ENCODE data around the gene AEBP2.
"Not testable (repeated sequence)": the region's sequence is repeated elsewhere in the genome, so short reads cannot be mapped to it uniquely, and the experiment has no call there.

AEBP2 gene

DNA sequence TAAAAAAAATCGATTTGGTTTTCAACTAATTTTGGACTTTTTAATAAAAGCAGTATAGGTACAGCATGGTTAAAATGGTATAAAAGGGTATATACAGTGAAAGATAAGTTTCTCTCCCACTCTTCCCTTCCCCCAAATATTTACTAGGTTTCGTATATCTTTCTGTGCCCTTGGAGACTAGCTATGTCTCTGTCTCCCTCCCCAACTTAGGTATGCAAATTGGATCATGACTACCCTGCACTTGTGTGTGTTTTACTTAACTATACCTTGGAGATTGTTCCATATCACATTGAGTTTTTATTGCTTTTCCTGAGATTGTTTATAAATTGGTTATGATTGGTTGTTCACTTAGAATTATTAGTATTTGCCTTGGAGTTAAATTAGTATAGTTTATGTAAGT is 19.4 kb downstream of the AEBP2 start:
- no peak for DNase-seq

GRCh38 chr12:19461999-19462398 is 22.7 kb downstream of the AEBP2 start:
- DNase-seq: no peak

- no peak for DNase-seq
Observed at GRCh38 chr12:19462406-19462805, 23.1 kb downstream of the AEBP2 start.

GRCh38 chr12:19464192-19464580 is 24.9 kb downstream of the AEBP2 start:
- no peak for DNase-seq

- DNase-seq: no peak
Observed at GRCh38 chr12:19465711-19466110, 26.4 kb downstream of the AEBP2 start.

DNA sequence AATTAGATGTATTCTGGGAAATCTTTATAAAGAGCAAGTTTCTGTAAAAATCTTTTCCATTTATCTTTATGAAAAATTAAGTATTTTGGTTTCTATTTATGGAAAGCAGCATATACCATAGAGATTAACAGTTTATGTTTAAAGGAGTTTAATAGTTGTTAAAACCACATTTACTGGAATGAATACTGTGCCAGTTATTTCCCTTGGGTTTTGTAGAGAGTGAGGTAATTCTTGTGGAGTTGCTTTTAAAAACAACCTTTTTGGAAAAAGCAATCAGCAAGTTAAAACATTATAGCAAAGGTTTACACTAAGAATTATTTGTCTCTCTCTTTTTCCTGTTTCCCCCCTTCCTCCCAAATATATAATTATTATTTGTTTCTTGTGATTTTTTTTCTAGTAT is 34.9 kb downstream of the AEBP2 start:
- DNase-seq: no peak

DNA sequence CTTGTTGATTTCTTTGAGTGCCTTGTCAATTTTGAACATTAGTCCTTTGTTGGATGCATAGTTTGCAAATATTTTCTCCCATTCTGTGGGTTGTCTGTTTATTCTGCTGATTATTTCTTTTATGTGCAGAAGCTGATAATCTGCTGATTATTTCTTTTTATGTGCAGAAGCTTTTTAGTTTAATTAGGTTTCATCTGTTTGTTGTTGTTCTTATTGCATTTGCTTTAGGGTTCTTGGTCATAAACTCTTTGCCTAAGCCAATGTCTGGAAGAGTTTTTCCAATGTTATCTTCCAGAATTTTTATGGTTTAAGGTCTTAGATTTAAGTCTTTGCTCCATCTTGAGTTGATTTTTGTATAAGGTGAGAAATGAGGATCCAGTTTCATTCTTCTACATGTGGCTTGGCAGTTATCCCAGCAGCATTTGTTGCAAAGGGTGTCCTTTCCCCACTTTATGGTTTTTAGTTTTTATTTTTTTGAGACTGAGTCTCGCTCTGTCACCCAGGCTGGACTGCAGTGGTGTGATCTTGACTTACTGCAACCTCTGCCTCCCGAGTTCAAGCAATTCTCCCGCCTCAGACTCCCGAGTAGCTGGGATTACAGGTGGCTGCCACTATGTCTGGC is 36.7 kb downstream of the AEBP2 start:
- DNase-seq: not testable (repeated sequence)

DNA sequence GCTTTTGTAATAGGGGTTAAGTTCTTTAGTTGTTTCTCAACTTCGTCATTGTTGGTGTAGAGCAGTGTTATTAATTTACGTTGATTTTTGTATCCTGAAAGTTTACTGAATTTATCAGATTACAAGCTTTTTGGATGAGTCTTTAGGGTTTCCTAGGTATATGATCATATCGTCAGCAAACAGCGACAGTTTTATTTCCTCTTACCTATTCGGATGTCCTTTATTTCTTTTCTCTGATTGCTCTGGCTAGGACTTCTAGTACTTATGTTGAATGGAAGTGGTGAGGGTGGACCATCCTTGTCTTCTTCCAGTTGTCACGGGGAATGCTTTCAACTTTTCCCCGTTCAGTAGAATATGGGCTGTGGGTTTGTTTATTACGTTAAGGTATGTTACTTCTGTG is 37.8 kb downstream of the AEBP2 start:
- DNase-seq: no peak

DNA sequence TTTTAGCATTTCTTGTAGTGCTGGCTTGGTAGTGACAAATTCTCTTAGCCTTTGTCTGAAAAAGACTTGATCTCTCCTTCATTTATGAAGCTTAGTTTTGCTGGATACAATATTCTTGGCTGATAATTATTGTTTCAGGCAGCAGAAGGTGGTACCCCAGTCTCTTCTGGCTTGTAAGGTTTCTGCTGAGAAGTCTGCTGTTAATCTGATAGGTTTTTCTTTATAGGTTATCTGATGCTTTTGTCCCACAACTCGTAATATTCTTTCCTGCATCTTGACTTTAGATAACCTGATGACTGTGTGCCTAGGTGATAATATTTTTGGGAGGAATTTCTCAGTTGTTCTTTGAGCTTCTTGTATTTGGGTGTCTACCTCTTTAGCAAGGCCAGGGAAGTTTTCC is 41.2 kb downstream of the AEBP2 start:
- no peak for DNase-seq

DNA sequence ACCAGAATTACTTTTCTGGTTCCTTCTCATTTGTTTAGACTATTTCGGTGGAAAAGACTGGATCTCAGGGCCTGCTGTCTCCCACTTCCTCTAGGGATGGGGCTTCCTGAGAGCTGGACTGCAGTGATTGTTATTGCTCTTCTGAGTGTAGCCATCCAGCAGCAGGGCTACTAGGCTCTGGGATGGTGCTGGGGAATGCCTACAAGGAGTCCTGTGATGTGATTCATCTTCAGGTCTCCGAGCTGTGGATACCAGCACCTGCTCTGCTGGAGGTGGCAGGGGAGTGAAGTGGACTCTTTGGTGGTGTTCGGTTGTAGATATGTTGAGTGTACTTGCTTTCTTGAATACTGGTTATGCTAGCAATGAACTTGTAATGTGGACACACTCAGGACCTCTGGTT is 42.7 kb downstream of the AEBP2 start:
- no peak for DNase-seq

DNA sequence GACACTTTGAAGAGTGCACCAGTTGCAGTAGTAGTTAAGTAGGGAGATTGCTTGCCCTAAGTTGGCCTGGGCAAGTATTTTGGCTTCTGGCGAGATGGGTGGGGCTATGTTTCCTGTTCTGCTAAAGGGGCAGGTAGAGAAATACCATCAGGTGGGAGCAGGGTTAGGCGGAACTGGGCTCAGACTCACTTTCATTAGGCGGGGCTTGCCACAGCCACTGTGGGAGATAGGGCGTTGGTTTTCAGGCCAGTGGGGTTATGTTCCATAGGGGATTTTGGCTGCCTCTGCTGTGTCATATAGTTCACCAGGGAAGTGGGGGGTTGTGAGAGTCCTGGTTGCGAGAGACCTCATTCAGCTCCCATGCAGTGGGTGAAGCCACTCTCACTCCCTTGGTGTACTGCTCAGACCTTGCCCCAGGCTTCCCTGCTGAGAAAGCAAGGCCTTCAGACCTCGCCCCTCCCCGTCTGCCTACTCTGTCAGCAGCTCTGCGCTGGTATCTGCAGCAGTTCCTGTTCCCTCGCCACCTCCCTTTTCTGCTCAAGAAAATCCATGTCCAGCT is 43.3 kb downstream of the AEBP2 start:
- DNase-seq: no peak

DNA sequence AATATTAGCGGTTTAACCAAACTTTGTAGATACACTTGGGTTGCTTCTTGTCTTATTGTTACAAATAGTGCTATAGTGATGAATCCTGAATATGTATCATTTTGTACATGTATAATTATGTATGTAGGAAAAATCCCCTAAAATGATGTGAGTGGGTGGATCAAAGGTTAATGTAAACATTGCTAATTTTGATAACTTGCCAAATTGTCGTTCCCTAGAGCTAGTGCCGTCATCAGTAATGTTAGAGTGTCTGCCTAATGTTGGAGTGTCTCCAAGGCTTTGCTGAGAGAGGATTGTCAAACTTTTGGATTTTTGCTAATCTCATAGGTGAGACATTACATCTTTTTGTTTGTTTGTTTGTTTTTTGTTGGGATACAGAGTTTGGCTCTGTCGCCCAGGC is 44.4 kb downstream of the AEBP2 start:
- no peak for DNase-seq

- DNase-seq: no peak
Observed at GRCh38 chr12:19484738-19485137, 45.4 kb downstream of the AEBP2 start.

DNA sequence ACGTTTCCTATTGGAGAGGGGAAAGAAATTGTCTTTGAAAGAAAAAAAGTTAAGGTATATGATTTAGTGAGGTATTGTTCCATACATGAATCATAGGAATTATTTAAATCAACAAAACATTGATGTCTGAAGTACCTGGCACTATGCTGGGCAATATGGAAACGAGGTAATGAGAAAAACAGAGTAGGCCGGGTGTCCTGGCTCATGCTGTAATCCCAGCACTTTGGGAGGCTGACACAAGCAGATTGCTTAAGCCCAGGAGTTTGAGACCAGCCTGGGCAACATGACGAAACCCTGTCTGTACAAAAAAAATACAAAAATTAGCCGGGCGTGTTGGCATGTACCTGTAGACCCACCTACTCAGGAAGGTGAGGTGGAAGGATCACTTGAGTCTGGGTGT is 45.9 kb downstream of the AEBP2 start:
- DNase-seq: no peak

GRCh38 chr12:19489168-19489567 is 49.9 kb downstream of the AEBP2 start:
- no peak for DNase-seq

GRCh38 chr12:19490908-19491307 is 51.6 kb downstream of the AEBP2 start:
- no peak for DNase-seq

GRCh38 chr12:19491863-19492262 is 52.6 kb downstream of the AEBP2 start:
- DNase-seq: no peak

DNA sequence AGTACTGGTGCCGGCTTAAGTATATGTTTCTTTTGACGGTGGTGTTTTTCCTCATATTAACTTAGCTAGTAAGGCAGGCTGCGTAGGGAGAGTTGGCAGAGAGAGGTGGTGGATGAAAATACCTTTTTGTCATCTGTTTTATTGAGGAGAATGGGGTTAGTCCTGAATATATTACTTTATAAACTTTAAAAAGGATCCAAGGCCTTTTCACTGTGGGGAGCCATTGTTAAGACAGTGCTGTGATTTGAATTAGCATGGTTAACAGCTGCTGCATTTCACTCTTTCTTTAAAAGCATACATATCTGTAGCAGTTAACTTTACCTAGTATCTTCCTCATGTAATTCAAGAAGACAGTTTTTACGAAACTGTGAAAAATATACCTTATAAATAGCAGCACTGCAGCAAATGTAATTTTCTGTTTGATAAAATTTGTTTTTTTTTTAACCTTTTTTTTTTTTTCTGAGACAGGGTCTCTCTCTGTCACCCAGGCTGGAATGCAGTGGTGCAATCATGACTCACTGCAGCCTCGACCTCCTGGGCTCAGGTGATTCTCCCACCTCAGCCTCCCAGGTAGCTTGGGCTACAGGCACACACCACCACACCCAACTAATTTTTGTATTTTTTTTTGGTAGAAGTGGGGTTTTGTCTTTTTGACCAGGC is 57.1 kb downstream of the AEBP2 start:
- DNase-seq: no peak

- no peak for DNase-seq
Observed at GRCh38 chr12:19498099-19498498, 58.8 kb downstream of the AEBP2 start.

GRCh38 chr12:19499030-19499429 is 59.7 kb downstream of the AEBP2 start:
- no peak for DNase-seq

DNA sequence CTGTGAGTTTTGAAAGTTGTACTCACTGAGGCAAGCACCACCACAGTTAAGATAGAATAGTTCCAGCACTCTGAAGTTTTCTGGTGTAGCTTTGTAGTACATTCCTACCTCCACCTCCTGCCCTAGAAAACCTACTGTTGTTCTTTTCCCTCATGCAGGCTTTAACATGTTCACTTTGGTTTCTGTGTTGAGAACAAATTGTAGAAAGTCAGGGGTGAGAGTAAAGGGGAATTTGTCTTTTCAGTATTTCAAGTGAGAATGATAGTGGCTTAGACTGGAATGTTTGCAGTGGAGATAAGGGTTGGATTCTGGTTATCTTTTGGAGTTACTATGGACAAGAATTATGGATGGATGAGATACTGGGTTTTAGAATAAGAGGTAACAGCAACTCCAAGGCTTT is 67.2 kb downstream of the AEBP2 start:
- DNase-seq: no peak

DNA sequence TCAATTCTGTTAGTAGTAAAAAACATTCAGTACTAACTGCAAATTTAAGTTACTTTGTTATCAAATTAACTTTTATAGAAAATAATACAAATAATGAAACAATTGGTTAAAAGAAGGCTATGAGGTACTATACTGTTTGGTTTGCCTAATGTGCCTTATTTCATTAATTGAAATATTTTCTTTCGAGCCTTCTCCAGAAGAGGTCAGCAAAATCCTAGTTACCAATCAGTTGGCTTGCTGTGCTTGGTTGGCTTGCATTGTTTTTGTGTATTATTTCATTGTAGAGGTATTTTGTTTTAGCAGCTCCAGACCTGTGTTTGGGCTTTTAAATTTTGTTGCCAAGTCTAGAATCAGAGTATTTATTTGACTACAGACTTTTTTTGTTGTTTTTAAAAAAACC is 68.5 kb downstream of the AEBP2 start:
- DNase-seq: no peak

DNA sequence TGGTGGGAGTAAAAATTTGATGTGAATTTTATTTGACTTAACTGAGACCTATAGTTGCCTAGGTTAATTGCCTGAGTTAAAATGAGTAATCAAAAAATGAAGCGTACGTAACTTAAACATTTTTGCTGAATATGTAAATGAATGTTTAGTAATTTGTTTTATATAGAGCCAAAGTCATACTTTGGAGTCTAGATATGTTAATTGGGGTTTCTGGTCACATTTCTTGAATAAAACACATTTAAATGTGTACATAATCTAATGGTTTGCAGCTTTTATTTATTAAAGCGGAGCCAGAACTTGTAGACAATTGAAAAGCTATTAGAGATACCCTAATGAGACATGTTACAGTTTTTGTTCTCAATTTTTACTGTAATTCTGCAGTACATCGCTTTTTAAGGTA is 71.2 kb downstream of the AEBP2 start:
- no peak for DNase-seq

DNA sequence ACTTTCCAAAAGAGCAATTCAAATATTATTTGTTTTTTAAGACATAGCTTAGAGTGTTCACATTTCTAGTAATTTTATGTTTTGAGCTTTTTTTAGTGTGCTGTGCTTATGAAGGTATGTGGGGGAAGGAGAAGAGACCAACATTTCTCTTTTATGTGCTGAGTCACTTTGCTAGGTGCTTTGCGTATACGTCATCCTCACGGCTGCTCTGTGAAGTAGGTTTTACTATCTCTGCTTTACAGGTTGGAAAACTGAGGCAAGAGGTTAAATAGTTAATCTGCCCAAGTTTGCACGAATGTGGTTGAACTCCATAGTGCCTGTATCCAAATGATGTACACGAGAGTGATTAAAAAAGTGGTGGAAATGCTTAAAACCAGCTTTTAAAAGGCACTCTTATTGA is 75.9 kb downstream of the AEBP2 start:
- DNase-seq: no peak

DNA sequence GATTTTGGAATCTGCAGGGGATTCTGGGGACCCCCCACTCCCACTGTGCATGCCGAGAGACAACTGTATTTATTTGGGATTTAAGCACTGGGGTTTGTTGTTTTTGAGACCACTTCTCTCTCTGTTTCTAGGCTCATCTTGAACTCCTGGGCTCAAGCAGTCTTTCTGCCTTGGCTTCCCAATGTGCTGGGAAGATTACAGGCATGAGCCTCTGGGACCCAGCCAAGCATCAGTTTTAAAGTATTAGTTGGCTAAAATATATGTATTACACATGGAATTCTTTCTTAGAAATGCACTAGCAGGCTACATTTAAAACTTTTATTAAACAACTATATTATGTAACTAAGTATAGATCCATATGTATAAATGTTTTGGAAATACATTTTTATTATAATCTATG is 78.3 kb downstream of the AEBP2 start:
- no peak for DNase-seq
